Neural progenitor cell (in vitro differentiated cells): Measurements from ENCODE around the gene UVSSA. TPM values are rescaled to one million over a fixed set of nuclear protein-coding genes. Genes with fewer than 3 reads are reported as not detected.

Experiments
- DNase-seq: peaks from one replicate; pipeline ENCODE4 v3.0.0-alpha.2; 2016; ENCODE audit warnings: low spot score
- H2AFZ ChIP-seq: fragments of 200-600 bp; sonication (generic); replicated peaks from 2 replicates; pipeline ENCODE4 v1.6.1; 2016; ENCODE audit warnings: antibody characterized with exemption
- H3F3A ChIP-seq: fragments of 200-600 bp; sonication (generic); 2 replicates; pipeline ENCODE4 v1.6.1; 2016; ENCODE audit warnings: antibody characterized with exemption, low read depth
- H3K27ac ChIP-seq: fragments of 200-600 bp; sonication (generic); 2 replicates; pipeline ENCODE4 v1.5.1; 2016; ENCODE audit warnings: mild to moderate bottlenecking
- H3K27me3 ChIP-seq: fragments of 200-600 bp; sonication (generic); 2 replicates; pipeline ENCODE4 v1.6.1; 2016; ENCODE audit warnings: mild to moderate bottlenecking, moderate library complexity
- H3K36me3 ChIP-seq: fragments of 200-600 bp; sonication (generic); 2 replicates; pipeline ENCODE4 v1.5.1; 2016
- H3K4me1 ChIP-seq: fragments of 200-600 bp; sonication (generic); 2 replicates; pipeline ENCODE4 v1.6.1; 2016; ENCODE audit warnings: mixed run types
- H3K4me2 ChIP-seq: fragments of 200-600 bp; sonication (generic); 2 replicates; pipeline ENCODE4 v1.6.1; 2016
- H3K4me3 ChIP-seq: fragments of 200-600 bp; sonication (generic); 2 replicates; pipeline ENCODE4 v1.5.1; 2016
- H3K79me2 ChIP-seq: fragments of 200-600 bp; sonication (generic); 2 replicates; pipeline ENCODE4 v1.6.1; 2016; ENCODE audit warnings: low read depth
- H3K9ac ChIP-seq: fragments of 200-600 bp; sonication (generic); 2 replicates; pipeline ENCODE4 v1.6.1; 2016
- H3K9me3 ChIP-seq: fragments of 200-600 bp; sonication (generic); 2 replicates; pipeline ENCODE4 v1.5.1; 2016; ENCODE audit warnings: low read depth
- H4K20me1 ChIP-seq: fragments of 200-600 bp; sonication (generic); 2 replicates; pipeline ENCODE4 v1.6.1; 2016; ENCODE audit warnings: low read depth
- H3K27ac Mint-ChIP-seq: 3 replicates; pipeline ENCODE4 v1.8.0; 2021; ENCODE audit warnings: mixed read lengths
- H3K27me3 Mint-ChIP-seq: 2 replicates; pipeline ENCODE4 v1.8.0; 2022; ENCODE audit warnings: low read depth, mild to moderate bottlenecking, inconsistent platforms, moderate library complexity, mixed read lengths; ENCODE audit not compliant: insufficient read depth
- H3K36me3 Mint-ChIP-seq: 3 replicates; pipeline ENCODE4 v1.8.0; 2021; ENCODE audit warnings: mixed read lengths
- H3K4me1 Mint-ChIP-seq: 3 replicates; pipeline ENCODE4 v1.8.0; 2021; ENCODE audit warnings: mixed read lengths
- H3K4me3 Mint-ChIP-seq: 3 replicates; pipeline ENCODE4 v1.8.0; 2021; ENCODE audit warnings: mild to moderate bottlenecking, moderate library complexity, mixed read lengths
- H3K9me3 Mint-ChIP-seq: 3 replicates; pipeline ENCODE4 v1.8.0; 2020; ENCODE audit warnings: mixed read lengths
- CTCF ChIP-seq: fragments of 200-600 bp; sonication (generic); IDR thresholded peaks from 2 replicates; pipeline ENCODE4 v1.5.1; 2017; ENCODE audit warnings: antibody characterized with exemption, mild to moderate bottlenecking
- EZH2 ChIP-seq: fragments of 200-600 bp; sonication (generic); IDR thresholded peaks from 2 replicates; pipeline ENCODE4 v1.6.1; 2017; ENCODE audit warnings: antibody characterized with exemption, mild to moderate bottlenecking, moderate library complexity
- EZH2phosphoT487 ChIP-seq: fragments of 200-600 bp; sonication (generic); IDR thresholded peaks from 2 replicates; pipeline ENCODE4 v1.6.1; 2017; ENCODE audit warnings: antibody characterized with exemption
- total RNA-seq: library from RNA; depleted of rRNA; stranded (reverse); fragments of >200 nt; gene quantifications from 2 replicates; pipeline ENCODE4 v1.2.3, GENCODE V29; 2015; ENCODE audit warnings: low replicate concordance

The UVSSA gene
- total RNA-seq, 1 donor from 2014 or later, result 10.9 TPM

- TF ChIP-seq EZH2phosphoT487 (no peak), EZH2 (no peak)
- H3K9me3 Mint-ChIP-seq, result no peaks in the 10 kb centered on the region
Measured at GRCh38 chr4:1377606-1378261, 30.7 kb downstream of the UVSSA start.

GRCh38 chr4:1378559-1379231, 31.7 kb downstream of the UVSSA start:
- no peaks in the 10 kb centered on the region for H3K36me3 ChIP-seq

More at GRCh38 chr4:1377606-1378261, 30.7 kb downstream of the UVSSA start:
- Histone ChIP-seq H3K9ac (no peak overlapping the region), H3K9me3 (no peaks in the 10 kb centered on the region), H3K36me3 (no peaks in the 10 kb centered on the region), H3K27ac (no peak overlapping the region), H3K4me3 (no peak overlapping the region), H3F3A (peaks cover 11% of the 10 kb centered on the region), H4K20me1 (no peaks in the 10 kb centered on the region), H2AFZ (no peak overlapping the region), H3K4me2 (no peak overlapping the region), H3K27me3 (no peaks in the 10 kb centered on the region), H3K4me1 (peaks cover 11% of the 10 kb centered on the region), H3K79me2 (no peaks in the 10 kb centered on the region)
- Mint-ChIP-seq H3K27ac (no peak overlapping the region), H3K27me3 (peaks cover 2% of the 10 kb centered on the region), H3K36me3 (peaks cover 12% of the 10 kb centered on the region), H3K4me1 (peaks cover 8% of the 10 kb centered on the region), H3K4me3 (no peak overlapping the region)
- no peak for DNase-seq

GRCh38 chr4:1379351-1379781, 32.4 kb downstream of the UVSSA start:
- no peaks in the 10 kb centered on the region for H3K36me3 Mint-ChIP-seq

More at GRCh38 chr4:1378559-1379231, 31.7 kb downstream of the UVSSA start:
- no peak overlapping the region for H3K4me2 ChIP-seq
- peaks cover 2% of the 10 kb centered on the region for H3K27me3 Mint-ChIP-seq
- H3K4me3 Mint-ChIP-seq, result no peak overlapping the region
- no peaks in the 10 kb centered on the region for H3K9me3 Mint-ChIP-seq
- DNase-seq, result no peak
- TF ChIP-seq CTCF (no peak), EZH2phosphoT487 (no peak), EZH2 (no peak)
- H2AFZ ChIP-seq, result no peak overlapping the region
- H3K9ac ChIP-seq, result no peak overlapping the region
- H3K9me3 ChIP-seq, result no peaks in the 10 kb centered on the region
- H3K4me1 ChIP-seq, result peaks cover 11% of the 10 kb centered on the region
- no peak overlapping the region for H3K27ac Mint-ChIP-seq
- H3K79me2 ChIP-seq, result no peaks in the 10 kb centered on the region
- H3K4me1 Mint-ChIP-seq, result peaks cover 8% of the 10 kb centered on the region
- no peaks in the 10 kb centered on the region for H4K20me1 ChIP-seq
- peaks cover 11% of the 10 kb centered on the region for H3F3A ChIP-seq
- no peaks in the 10 kb centered on the region for H3K27me3 ChIP-seq
- H3K36me3 Mint-ChIP-seq, result peaks cover 3% of the 10 kb centered on the region
- no peak overlapping the region for H3K4me3 ChIP-seq
- no peak overlapping the region for H3K27ac ChIP-seq

More at GRCh38 chr4:1379351-1379781, 32.4 kb downstream of the UVSSA start:
- Histone ChIP-seq H4K20me1 (no peaks in the 10 kb centered on the region), H3K27me3 (no peaks in the 10 kb centered on the region), H2AFZ (no peak overlapping the region), H3F3A (peaks cover 11% of the 10 kb centered on the region), H3K9me3 (no peaks in the 10 kb centered on the region), H3K27ac (no peak overlapping the region), H3K36me3 (no peaks in the 10 kb centered on the region), H3K4me1 (peaks cover 11% of the 10 kb centered on the region), H3K4me2 (no peak overlapping the region), H3K4me3 (no peak overlapping the region), H3K79me2 (no peaks in the 10 kb centered on the region), H3K9ac (no peak overlapping the region)
- Mint-ChIP-seq H3K4me3 (no peak overlapping the region), H3K27me3 (peaks cover 2% of the 10 kb centered on the region), H3K4me1 (peaks cover 8% of the 10 kb centered on the region), H3K27ac (no peak overlapping the region), H3K9me3 (no peaks in the 10 kb centered on the region)
- DNase-seq, result no peak
- no peak for TF ChIP-seq CTCF
- TF ChIP-seq EZH2, result no peak
- TF ChIP-seq EZH2phosphoT487, result no peak
